Measurements from ENCODE around the gene PBX4.

PBX4 gene

GRCh38 chr19:19587771-19588170 is 30.7 kb downstream of the PBX4 start:
- no peaks in the 10 kb centered on the region for H3K27me3 ChIP-seq
- H3K36me3 ChIP-seq, result no peaks in the 10 kb centered on the region
- no peaks in the 10 kb centered on the region for H3K9me3 ChIP-seq
- no peak for TF ChIP-seq CTCF (IDR thresholded peaks at IDR 0.05)
- H3K4me3 ChIP-seq (ENCODE audit: low read depth in 1 of 2, low read length in 1 of 2), result no peak overlapping the region
- H3K4me1 ChIP-seq (ENCODE audit: control insufficient read depth in 1 of 2, insufficient read depth in 1 of 2, low read depth in 1 of 2, low read length in 1 of 2), result no peaks in the 10 kb centered on the region
- no peak overlapping the region for H3K27ac ChIP-seq

- H3K4me3 ChIP-seq (ENCODE audit: low read depth in 1 of 2, low read length in 1 of 2), result no peak overlapping the region
- no peak for TF ChIP-seq CTCF (IDR thresholded peaks at IDR 0.05)
- no peaks in the 10 kb centered on the region for H3K9me3 ChIP-seq
- no peak overlapping the region for H3K27ac ChIP-seq
- H3K4me1 ChIP-seq (ENCODE audit: control insufficient read depth in 1 of 2, insufficient read depth in 1 of 2, low read depth in 1 of 2, low read length in 1 of 2), result no peaks in the 10 kb centered on the region
- no peaks in the 10 kb centered on the region for H3K27me3 ChIP-seq
- no peaks in the 10 kb centered on the region for H3K36me3 ChIP-seq
Measured at GRCh38 chr19:19584356-19584755, 34.1 kb downstream of the PBX4 start.

GRCh38 chr19:19582471-19582870 is 36.0 kb downstream of the PBX4 start:
- H3K36me3 ChIP-seq, result no peaks in the 10 kb centered on the region
- H3K27me3 ChIP-seq, result no peaks in the 10 kb centered on the region
- H3K4me1 ChIP-seq (ENCODE audit: control insufficient read depth in 1 of 2, insufficient read depth in 1 of 2, low read depth in 1 of 2, low read length in 1 of 2), result no peaks in the 10 kb centered on the region
- H3K9me3 ChIP-seq, result no peaks in the 10 kb centered on the region
- H3K4me3 ChIP-seq (ENCODE audit: low read depth in 1 of 2, low read length in 1 of 2), result no peak overlapping the region
- no peak overlapping the region for H3K27ac ChIP-seq
- no peak for TF ChIP-seq CTCF (IDR thresholded peaks at IDR 0.05)

- H3K27me3 ChIP-seq, result no peaks in the 10 kb centered on the region
- no peaks in the 10 kb centered on the region for H3K4me1 ChIP-seq (ENCODE audit: control insufficient read depth in 1 of 2, insufficient read depth in 1 of 2, low read depth in 1 of 2, low read length in 1 of 2)
- H3K9me3 ChIP-seq, result no peaks in the 10 kb centered on the region
- H3K27ac ChIP-seq, result no peak overlapping the region
- H3K36me3 ChIP-seq, result no peaks in the 10 kb centered on the region
- TF ChIP-seq CTCF (IDR thresholded peaks at IDR 0.05), result no peak
- H3K4me3 ChIP-seq (ENCODE audit: low read depth in 1 of 2, low read length in 1 of 2), result no peak overlapping the region
Measured at GRCh38 chr19:19581391-19581790, 37.1 kb downstream of the PBX4 start.

- no peak overlapping the region for H3K27ac ChIP-seq
- no peaks in the 10 kb centered on the region for H3K27me3 ChIP-seq
- no peaks in the 10 kb centered on the region for H3K36me3 ChIP-seq
- H3K9me3 ChIP-seq, result no peaks in the 10 kb centered on the region
- H3K4me1 ChIP-seq (ENCODE audit: control insufficient read depth in 1 of 2, insufficient read depth in 1 of 2, low read depth in 1 of 2, low read length in 1 of 2), result no peaks in the 10 kb centered on the region
- no peak for TF ChIP-seq CTCF (IDR thresholded peaks at IDR 0.05)
- no peak overlapping the region for H3K4me3 ChIP-seq (ENCODE audit: low read depth in 1 of 2, low read length in 1 of 2)
Measured at GRCh38 chr19:19580418-19580817, 38.1 kb downstream of the PBX4 start.

Data from neutrophil (primary cell).